ENCODE results near the gene RUSC1. TPM values are rescaled to one million over a fixed set of nuclear protein-coding genes. Genes with fewer than 3 reads are reported as not detected.

RUSC1 gene
- total RNA-seq, 1 experiment from 2014 or later: 66.9 TPM

GRCh38 chr1:155301342-155301841 lies 19.3 kb upstream of the RUSC1 start, which contains the start of gene PKLR:
TSS of gene PKLR (minus strand) at chr1:155301438. CDS start at chr1:155301395, 43 bp downstream.
- H3K14ac ChIP-seq (ENCODE audit: insufficient read depth, low read length): no peak within 1 kb of the TSS
- no peak within 1 kb of the TSS for H2BK120ac ChIP-seq (ENCODE audit: low read depth, low read length, poor library complexity, severe bottlenecking)
- H4K20me1 ChIP-seq (ENCODE audit: control insufficient read depth, insufficient read depth, insufficient read length): no peaks in the 10 kb centered on the region
- H4K5ac ChIP-seq (ENCODE audit: insufficient read length, low read depth, low read length): no peak within 1 kb of the TSS
- no peak within 1 kb of the TSS for H3K18ac ChIP-seq (ENCODE audit: insufficient read length, low read depth, low read length)
- H3K4me1 ChIP-seq (ENCODE audit: insufficient read depth, low read length): no peaks in the 10 kb centered on the region; the same call in 1 of the 2 replicates
- H2BK5ac ChIP-seq (ENCODE audit: insufficient read length, low read length): no peak within 1 kb of the TSS
- H2AK5ac ChIP-seq (ENCODE audit: insufficient read length, low read length): no peak within 1 kb of the TSS
- H3K23ac ChIP-seq (ENCODE audit: insufficient read length, low read depth, low read length): no peak within 1 kb of the TSS
- no peaks in the 10 kb centered on the region for H3K9me3 ChIP-seq (ENCODE audit: control insufficient read depth, low read depth, low read length)
- no peaks in the 10 kb centered on the region for H3K79me2 ChIP-seq (ENCODE audit: insufficient read depth, low read length)
- no peak within 1 kb of the TSS for H2AFZ ChIP-seq (ENCODE audit: low read length)
- no peak within 1 kb of the TSS for H3K56ac ChIP-seq (ENCODE audit: insufficient read length, low read depth, low read length)
- H3K27me3 ChIP-seq (ENCODE audit: insufficient read depth, low read length): no peaks in the 10 kb centered on the region
- TF ChIP-seq CTCF (conservative IDR thresholded peaks at IDR 0.05): no peak
- H3K23me2 ChIP-seq (ENCODE audit: insufficient read length, low read depth, low read length, poor library complexity, severe bottlenecking): no peaks in the 10 kb centered on the region
- DNase-seq: no peak
- Mint-ChIP-seq H3K4me1 (peaks cover 12 to 23% of the 10 kb centered on the region in 2 experiments), H3K27me3 (ENCODE audit: low read depth) (peaks cover 2% of the 10 kb centered on the region), H3K4me3 (no peak within 1 kb of the TSS; a peak in 1 of 5 replicates), H3K36me3 (ENCODE audit: insufficient read depth in 1 of 3, low read depth in 3 of 3) (no peaks in the 10 kb centered on the region), H3K27ac (no peak within 1 kb of the TSS), H3K9me3 (no peaks in the 10 kb centered on the region; a peak in 1 of 5 replicates)
- no peak within 1 kb of the TSS for H4K8ac ChIP-seq (replicated peaks; ENCODE audit: insufficient read length, low read depth, low read length)
- H3T11ph ChIP-seq (ENCODE audit: low read length): no peak within 1 kb of the TSS
- no peak within 1 kb of the TSS for H3K4ac ChIP-seq (ENCODE audit: low read depth, low read length)
- H2BK20ac ChIP-seq (ENCODE audit: low read depth, low read length, poor library complexity, severe bottlenecking): no peak within 1 kb of the TSS
- H4K91ac ChIP-seq (ENCODE audit: insufficient read length, low read depth, low read length): no peak within 1 kb of the TSS
- no peaks in the 10 kb centered on the region for H3K79me1 ChIP-seq (ENCODE audit: insufficient read depth, low read depth, low read length, poor library complexity, severe bottlenecking)
- no peak within 1 kb of the TSS for H3K9ac ChIP-seq (ENCODE audit: extremely low read depth, insufficient read length, low read length)
- no peak within 1 kb of the TSS for H3K4me2 ChIP-seq (ENCODE audit: insufficient read depth, insufficient read length, low read length)
- no CpG with 5 or more reads among the region's 5 CpGs for WGBS (ENCODE audit: extremely low coverage, insufficient read length, low lambda C conversion rate)
- H3K27ac ChIP-seq (ENCODE audit: insufficient read length, low read depth, low read length): no peak within 1 kb of the TSS
- no peak within 1 kb of the TSS for H2BK15ac ChIP-seq (ENCODE audit: low read depth, low read length)
- no peak within 1 kb of the TSS for H2BK12ac ChIP-seq (ENCODE audit: insufficient read length, low read depth, low read length)
